Sigmoid colon (tissue), 4 donors: Measurements from ENCODE around the gene NUDC.

Source experiments
- EP300 ChIP-seq, 4 donors: sonication (generic); formaldehyde crosslinking; IDR thresholded peaks; one replicate each; pipeline ENCODE4 v1.6.1; 2017; ENCODE audit warnings: antibody characterized with exemption in 4 of 4
- POLR2AphosphoS5 ChIP-seq, 4 donors: sonication (generic); formaldehyde crosslinking; IDR thresholded peaks; one replicate each; pipeline ENCODE4 v1.6.1; 2017; ENCODE audit warnings: antibody characterized with exemption in 4 of 4
- TF ChIP-seq, protein P1 (sequence below), 4 experiments: fragments of 450-650 bp in 3 of 4; fragments of 200-600 bp in 1 of 4; IDR thresholded peaks; one replicate each; pipeline ENCODE4 v1.5.1; 2016 to 2019; ENCODE audit warnings: antibody characterized with exemption in 4 of 4, mild to moderate bottlenecking in 3 of 4, moderate library complexity in 2 of 4

DNA sequence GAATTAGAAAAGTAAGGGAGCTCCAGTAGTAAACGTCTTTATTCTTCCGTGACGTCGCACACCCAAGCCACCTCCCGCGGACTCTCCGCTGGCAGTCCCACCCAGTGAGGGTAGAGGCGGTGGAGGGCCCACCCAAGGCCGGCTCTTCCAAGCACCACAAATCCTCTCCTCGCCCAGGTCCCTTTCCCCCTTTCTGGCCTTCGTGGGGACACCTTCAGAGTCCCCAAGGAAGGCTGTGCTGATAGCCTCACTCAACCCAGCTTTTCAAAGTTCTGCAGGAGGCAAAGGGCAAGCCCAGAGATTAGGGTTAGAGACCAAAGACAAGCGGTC, 31.1 kb upstream of the NUDC start:
- TF ChIP-seq, protein P1, sequence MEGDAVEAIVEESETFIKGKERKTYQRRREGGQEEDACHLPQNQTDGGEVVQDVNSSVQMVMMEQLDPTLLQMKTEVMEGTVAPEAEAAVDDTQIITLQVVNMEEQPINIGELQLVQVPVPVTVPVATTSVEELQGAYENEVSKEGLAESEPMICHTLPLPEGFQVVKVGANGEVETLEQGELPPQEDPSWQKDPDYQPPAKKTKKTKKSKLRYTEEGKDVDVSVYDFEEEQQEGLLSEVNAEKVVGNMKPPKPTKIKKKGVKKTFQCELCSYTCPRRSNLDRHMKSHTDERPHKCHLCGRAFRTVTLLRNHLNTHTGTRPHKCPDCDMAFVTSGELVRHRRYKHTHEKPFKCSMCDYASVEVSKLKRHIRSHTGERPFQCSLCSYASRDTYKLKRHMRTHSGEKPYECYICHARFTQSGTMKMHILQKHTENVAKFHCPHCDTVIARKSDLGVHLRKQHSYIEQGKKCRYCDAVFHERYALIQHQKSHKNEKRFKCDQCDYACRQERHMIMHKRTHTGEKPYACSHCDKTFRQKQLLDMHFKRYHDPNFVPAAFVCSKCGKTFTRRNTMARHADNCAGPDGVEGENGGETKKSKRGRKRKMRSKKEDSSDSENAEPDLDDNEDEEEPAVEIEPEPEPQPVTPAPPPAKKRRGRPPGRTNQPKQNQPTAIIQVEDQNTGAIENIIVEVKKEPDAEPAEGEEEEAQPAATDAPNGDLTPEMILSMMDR (IDR thresholded peaks at IDR 0.05), result no peak
- TF ChIP-seq EP300 (IDR thresholded peaks at IDR 0.05) (no peak), POLR2AphosphoS5 (IDR thresholded peaks at IDR 0.05) (no peak)
